ENCODE results near the gene PTPRG. TPM values are rescaled to one million over a fixed set of nuclear protein-coding genes. Genes with fewer than 3 reads are reported as not detected.

The PTPRG gene
- total and polyA plus RNA-seq, 2 experiments from 2014 or later = 8.5 to 34.9 TPM

GRCh38 chr3:61841111-61841845, 279.9 kb downstream of the PTPRG start:
- H4K20me1 ChIP-seq (ENCODE audit: insufficient read depth, poor library complexity, severe bottlenecking) = peaks cover 3% of the 10 kb centered on the region
- H3K79me2 ChIP-seq = peaks cover 6% of the 10 kb centered on the region
- DNase-seq (ENCODE audit: low spot score) = no peak
- H3K27ac ChIP-seq = no peak overlapping the region
- no peak for TF ChIP-seq CTCF (IDR thresholded peaks at IDR 0.05; ENCODE audit: poor library complexity)
- TF ChIP-seq EZH2phosphoT487 (IDR thresholded peaks at IDR 0.05; ENCODE audit: low read depth, severe bottlenecking, unreplicated experiment) = no peak
- no peak for TF ChIP-seq EZH2 (IDR thresholded peaks at IDR 0.05; ENCODE audit: borderline replicate concordance)
- no peaks in the 10 kb centered on the region for H3K27me3 ChIP-seq
- H3K4me3 ChIP-seq = no peak overlapping the region
- H2AFZ ChIP-seq = no peak overlapping the region
- no peak overlapping the region for H3K4me2 ChIP-seq
- WGBS (ENCODE audit: low lambda C conversion rate, missing lambda C conversion rate) = 82% methylated on average over 10 of the region's 10 CpGs
- H3K4me1 ChIP-seq (ENCODE audit: insufficient read depth) = peaks cover 2% of the 10 kb centered on the region
- H3K9me2 ChIP-seq (replicated peaks; ENCODE audit: insufficient read depth) = no peaks in the 10 kb centered on the region
- no peaks in the 10 kb centered on the region for H3K36me3 ChIP-seq (replicated peaks; ENCODE audit: insufficient read depth, low read depth)
- no peaks in the 10 kb centered on the region for H3K9me3 ChIP-seq (ENCODE audit: low read depth)

GRCh38 chr3:61841988-61842387, 280.6 kb downstream of the PTPRG start:
- no peaks in the 10 kb centered on the region for H3K27me3 ChIP-seq
- no peaks in the 10 kb centered on the region for H3K9me3 ChIP-seq (ENCODE audit: low read depth)
- no peaks in the 10 kb centered on the region for H3K36me3 ChIP-seq (replicated peaks; ENCODE audit: insufficient read depth, low read depth)
- peaks cover 2% of the 10 kb centered on the region for H3K4me1 ChIP-seq (ENCODE audit: insufficient read depth)
- H3K4me2 ChIP-seq = no peak overlapping the region
- TF ChIP-seq CTCF (IDR thresholded peaks at IDR 0.05; ENCODE audit: poor library complexity) (no peak), EZH2phosphoT487 (IDR thresholded peaks at IDR 0.05; ENCODE audit: low read depth, severe bottlenecking, unreplicated experiment) (no peak), EZH2 (IDR thresholded peaks at IDR 0.05; ENCODE audit: borderline replicate concordance) (no peak)
- H3K4me3 ChIP-seq = no peak overlapping the region
- H3K79me2 ChIP-seq = peaks cover 6% of the 10 kb centered on the region
- no peaks in the 10 kb centered on the region for H3K9me2 ChIP-seq (replicated peaks; ENCODE audit: insufficient read depth)
- WGBS (ENCODE audit: low lambda C conversion rate, missing lambda C conversion rate) = 85% methylated on average over 2 of the region's 2 CpGs
- peaks cover 3% of the 10 kb centered on the region for H4K20me1 ChIP-seq (ENCODE audit: insufficient read depth, poor library complexity, severe bottlenecking)
- H3K27ac ChIP-seq = no peak overlapping the region
- no peak for DNase-seq (ENCODE audit: low spot score)
- H2AFZ ChIP-seq = no peak overlapping the region

- no peaks in the 10 kb centered on the region for H3K9me3 ChIP-seq (ENCODE audit: low read depth)
- no peak overlapping the region for H3K27ac ChIP-seq
- no peaks in the 10 kb centered on the region for H3K36me3 ChIP-seq (replicated peaks; ENCODE audit: insufficient read depth, low read depth)
- no peak for DNase-seq (ENCODE audit: low spot score)
- no peak overlapping the region for H3K4me2 ChIP-seq
- H3K4me3 ChIP-seq = no peak overlapping the region
- no peaks in the 10 kb centered on the region for H3K27me3 ChIP-seq
- no peak for TF ChIP-seq EZH2phosphoT487 (IDR thresholded peaks at IDR 0.05; ENCODE audit: low read depth, severe bottlenecking, unreplicated experiment)
- no peak for TF ChIP-seq EZH2 (IDR thresholded peaks at IDR 0.05; ENCODE audit: borderline replicate concordance)
- TF ChIP-seq CTCF (IDR thresholded peaks at IDR 0.05; ENCODE audit: poor library complexity) = no peak
- H2AFZ ChIP-seq = no peak overlapping the region
- peaks cover 3% of the 10 kb centered on the region for H4K20me1 ChIP-seq (ENCODE audit: insufficient read depth, poor library complexity, severe bottlenecking)
- 100% methylated on average over 5 of the region's 5 CpGs for WGBS (ENCODE audit: low lambda C conversion rate, missing lambda C conversion rate)
- H3K9me2 ChIP-seq (replicated peaks; ENCODE audit: insufficient read depth) = no peaks in the 10 kb centered on the region
- H3K4me1 ChIP-seq (ENCODE audit: insufficient read depth) = peaks cover 18% of the 10 kb centered on the region
- H3K79me2 ChIP-seq = peaks cover 9% of the 10 kb centered on the region
These were observed 283.0 kb downstream of the PTPRG start for GRCh38 chr3:61844346-61844745.
